HG03457 (cell line): ENCODE measurements around the gene ABR.
"Not testable (repeated sequence)": the region's sequence is repeated elsewhere in the genome, so short reads cannot be mapped to it uniquely, and the experiment has no call there.

Experiments
- ATAC-seq: cut with Tn5 transposase; IDR thresholded peaks from one replicate; pipeline ENCODE4 v1.9.1; 2021; ENCODE audit warnings: moderate number of reproducible peaks; ENCODE audit not compliant: unreplicated experiment

ABR gene

GRCh38 chr17:1202291-1202690, 22.5 kb upstream of the ABR start:
- ATAC-seq, result no peak

- no peak for ATAC-seq
These were observed 21.4 kb upstream of the ABR start for GRCh38 chr17:1201132-1201702.

- not testable (repeated sequence) for ATAC-seq
These were observed 19.5 kb upstream of the ABR start for GRCh38 chr17:1199271-1199743.

DNA sequence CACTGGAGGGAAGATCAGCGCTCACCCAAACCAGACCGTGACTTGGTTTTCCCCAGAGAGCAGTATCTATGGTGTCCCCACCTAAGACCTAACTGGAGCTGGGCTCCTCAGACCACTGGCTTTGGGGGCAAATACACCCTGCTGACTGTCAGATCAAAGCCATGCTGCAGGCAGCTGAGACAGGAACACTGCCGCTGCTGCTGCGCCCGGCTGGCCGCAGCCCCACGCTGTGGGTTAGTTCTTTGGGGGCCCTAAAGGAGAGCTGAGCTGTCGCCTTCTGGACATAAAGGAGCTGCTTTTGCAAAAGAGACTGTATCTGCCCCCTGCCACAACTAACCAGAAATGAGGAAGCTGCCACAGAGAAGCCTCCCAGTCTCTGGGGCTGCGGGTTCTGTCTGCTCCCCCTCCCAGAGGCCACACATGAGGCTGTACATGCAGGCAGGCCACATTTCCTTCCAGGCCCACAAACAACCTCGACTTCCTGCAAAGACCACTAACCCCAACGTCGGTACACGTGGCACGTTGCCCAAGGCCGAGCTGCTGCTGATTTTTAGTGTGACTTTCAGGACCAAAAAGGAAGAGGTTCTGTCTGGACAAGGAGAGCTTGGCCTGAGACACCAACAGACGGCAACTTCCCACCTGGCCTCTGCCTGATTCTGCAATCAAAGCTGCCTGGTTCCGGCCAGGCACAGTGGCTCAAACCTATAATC, 18.2 kb upstream of the ABR start:
- peak; percentile 45 for ATAC-seq

DNA sequence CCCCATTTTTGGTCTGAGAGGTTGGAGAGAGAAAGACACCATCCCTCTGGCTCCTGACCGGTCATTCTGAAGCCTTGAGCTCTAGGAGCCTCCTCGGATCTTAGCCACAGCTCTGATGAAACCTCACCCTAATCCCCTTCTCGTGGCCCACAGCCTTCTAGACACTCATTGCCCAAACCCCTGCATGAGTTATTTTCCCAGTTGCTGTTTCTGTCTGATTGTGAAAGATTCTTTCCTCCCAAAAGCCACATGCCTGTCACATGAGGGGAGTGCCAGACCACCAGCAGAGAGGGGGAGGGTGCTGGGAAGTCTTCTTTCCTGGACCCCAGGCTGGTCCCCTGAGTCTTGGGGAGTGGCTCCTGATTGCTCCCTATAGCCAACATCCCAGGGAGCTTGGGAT, 17.6 kb upstream of the ABR start:
- peak; percentile 15 for ATAC-seq

DNA sequence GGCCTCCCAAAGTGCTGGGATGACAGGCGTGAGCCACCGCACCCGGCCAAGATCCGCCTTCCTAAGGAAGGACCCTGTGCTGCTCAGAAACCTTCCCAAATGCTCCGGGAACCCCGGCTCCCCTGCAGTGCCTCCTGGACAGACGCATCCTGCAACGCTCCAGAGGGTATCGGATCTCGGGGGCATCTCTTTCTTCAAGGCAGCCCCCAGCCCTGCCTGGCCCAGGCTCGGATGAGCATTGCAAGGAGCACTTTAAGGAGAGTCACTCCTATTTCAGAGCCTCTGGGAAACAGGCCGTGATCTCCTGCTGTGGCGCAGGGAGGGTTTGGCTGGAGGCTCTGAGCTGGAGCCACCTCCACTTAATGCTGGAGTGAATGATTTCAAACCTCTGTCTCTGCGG, 17.2 kb upstream of the ABR start:
- ATAC-seq, result no peak

DNA sequence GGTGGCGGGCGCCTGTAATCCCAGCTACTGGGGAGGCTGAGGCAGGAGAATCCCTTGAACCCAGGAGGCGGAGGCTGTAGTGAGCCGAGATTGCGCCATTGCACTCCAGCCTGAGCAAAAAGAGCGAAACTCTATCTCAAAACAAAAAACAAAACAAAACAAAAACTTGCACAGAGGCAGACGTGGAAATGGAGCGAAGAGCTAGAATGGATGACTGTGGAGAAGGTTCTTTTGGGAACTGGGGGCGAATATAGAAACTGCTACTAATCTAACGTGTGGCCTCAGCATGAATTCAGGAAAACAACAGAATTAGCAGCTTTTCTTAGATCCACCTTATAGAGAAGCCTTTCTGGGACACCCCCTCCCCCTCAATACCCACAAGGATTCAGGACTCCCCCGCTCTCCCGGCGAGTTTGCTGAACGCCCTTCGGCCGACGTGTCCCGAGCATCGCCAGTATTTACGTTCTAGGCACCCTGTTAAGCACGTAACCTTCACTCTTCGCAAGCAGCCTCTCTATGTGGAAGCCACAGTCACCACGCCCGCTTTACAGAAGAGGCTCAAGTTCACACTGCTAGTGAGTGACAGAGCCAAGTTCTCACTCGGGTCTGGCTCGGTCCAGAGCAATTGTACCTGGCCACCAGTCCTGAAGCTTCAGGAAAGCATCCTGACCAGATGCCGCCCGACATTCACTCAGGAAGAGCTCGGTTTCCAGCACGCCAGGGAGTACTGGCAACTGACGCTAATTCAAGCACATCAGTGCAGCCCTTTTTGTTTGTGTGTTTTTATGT, 13.3 kb upstream of the ABR start:
- no peak for ATAC-seq

GRCh38 chr17:1190751-1191331, 11.1 kb upstream of the ABR start:
- no peak for ATAC-seq

GRCh38 chr17:1188812-1189504, 9.2 kb upstream of the ABR start:
- no peak for ATAC-seq

GRCh38 chr17:1186923-1187771, 7.4 kb upstream of the ABR start:
- ATAC-seq, result no peak

- ATAC-seq, result no peak
These were observed 6.5 kb upstream of the ABR start for GRCh38 chr17:1186214-1186820.

- no peak for ATAC-seq
These were observed 3.5 kb upstream of the ABR start for GRCh38 chr17:1183171-1183873.

GRCh38 chr17:1182811-1183170, 3.0 kb upstream of the ABR start:
- ATAC-seq, result no peak

- no peak for ATAC-seq
These were observed 2.0 kb upstream of the ABR start for GRCh38 chr17:1181753-1182137.

DNA sequence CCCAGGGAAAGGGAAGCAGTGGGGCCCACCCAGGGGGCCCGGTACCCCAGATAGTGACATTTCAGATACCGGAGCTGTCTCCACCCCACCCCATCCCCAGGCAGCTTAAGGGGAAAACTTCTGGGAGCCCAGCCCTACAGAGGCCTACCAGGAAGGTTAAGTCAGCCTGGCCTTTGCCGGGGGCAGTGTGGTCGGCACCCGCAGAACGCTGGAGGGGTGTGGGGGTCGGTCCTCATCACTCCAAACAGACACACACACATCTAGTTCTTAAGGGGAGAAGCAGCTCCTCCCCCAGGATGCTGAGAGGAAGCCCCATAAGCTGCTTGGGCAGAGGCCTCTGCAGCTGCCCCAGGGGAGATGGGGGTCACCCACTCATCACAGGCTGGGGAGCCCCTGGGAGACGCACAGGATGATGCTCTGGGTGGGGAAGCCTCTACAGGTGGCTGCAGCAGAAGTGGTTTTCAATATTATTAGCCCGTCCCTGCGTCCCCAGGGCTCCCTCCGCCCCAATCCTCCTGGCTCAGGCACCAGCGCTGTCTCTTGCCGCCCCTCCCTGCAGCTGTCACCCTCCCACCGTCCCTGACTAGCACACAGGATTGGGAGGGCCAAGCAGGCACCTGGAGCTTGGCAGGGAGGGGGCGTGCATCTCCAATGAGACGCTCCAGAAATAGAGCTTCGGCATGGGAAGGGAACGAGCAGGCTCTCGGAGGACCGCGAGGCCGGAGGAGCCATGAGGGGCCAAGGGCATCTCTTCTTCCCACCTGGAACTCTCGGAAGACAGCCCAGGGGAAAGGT, 1.4 kb upstream of the ABR start:
- no peak for ATAC-seq

- ATAC-seq, result no peak
These were observed 516 bp downstream of the ABR start for GRCh38 chr17:1179112-1179817.

GRCh38 chr17:1177016-1177700, 2.6 kb downstream of the ABR start:
- ATAC-seq, result no peak
